Renal cortex interstitium (tissue), 15 donors: Measurements from ENCODE around the gene NEBL. TPM values are rescaled to one million over a fixed set of nuclear protein-coding genes. Genes with fewer than 3 reads are reported as not detected.
"Not testable (repeated sequence)": the region's sequence is repeated elsewhere in the genome, so short reads cannot be mapped to it uniquely, and the experiment has no call there.

ENCODE experiments used
- DNase-seq, 11 donors: peaks; one replicate each; pipeline ENCODE4 v3.0.0-alpha.2; 2013; ENCODE audit warnings: low read depth in 9 of 11, low spot score in 4 of 11; ENCODE audit errors: extremely low read depth in 1 of 11
- long read RNA-seq, 16 experiments: transcript quantifications; one replicate each; lab custom pipeline, GENCODE V29; 2026
- polyA plus RNA-seq, 3 donors: library from polyadenylated mRNA; unstranded; fragments of 120-200 nt; gene quantifications; one replicate each; pipeline ENCODE4 v1.2.1, GENCODE V29; 2013; ENCODE audit not compliant: insufficient read length in 3 of 3

NEBL gene
- 10 to 100 TPM; 74.3 to 91.0 (median 86.5) TPM for polyA plus RNA-seq
- long read RNA-seq, donor 1, transcript NEBL-203 (7 exons, 3,008 nt), result major isoform, 19 of 79 reads
- long read RNA-seq, donor 1, partial matches to known transcripts, result 60 of 79 reads
- long read RNA-seq, donor 1, other reads (novel, unspliced or antisense), result 0 of 79 reads
- long read RNA-seq, donor 2, transcript NEBL-203 (7 exons, 3,008 nt), result major isoform, 15 of 15 reads
- long read RNA-seq, donor 2, partial matches to known transcripts, result 0 of 15 reads
- long read RNA-seq, donor 2, other reads (novel, unspliced or antisense), result 0 of 15 reads
- long read RNA-seq, donor 3, transcript NEBL-203 (7 exons, 3,008 nt), result major isoform, 22 of 22 reads
- long read RNA-seq, donor 3, partial matches to known transcripts, result 0 of 22 reads
- long read RNA-seq, donor 3, other reads (novel, unspliced or antisense), result 0 of 22 reads
- long read RNA-seq, donor 4, transcript NEBL-203 (7 exons, 3,008 nt), result major isoform, 22 of 22 reads
- long read RNA-seq, donor 4, partial matches to known transcripts, result 0 of 22 reads
- long read RNA-seq, donor 4, other reads (novel, unspliced or antisense), result 0 of 22 reads
- long read RNA-seq, donor 5, result 0 reads
- long read RNA-seq, donor 6, transcript NEBL-203 (7 exons, 3,008 nt), result major isoform, 24 of 24 reads
- long read RNA-seq, donor 6, partial matches to known transcripts, result 0 of 24 reads
- long read RNA-seq, donor 6, other reads (novel, unspliced or antisense), result 0 of 24 reads
- long read RNA-seq, donor 7, transcript NEBL-203 (7 exons, 3,008 nt), result major isoform, 23 of 25 reads
- long read RNA-seq, donor 7, partial matches to known transcripts, result 0 of 25 reads
- long read RNA-seq, donor 7, other reads (novel, unspliced or antisense), result 0 of 25 reads
- long read RNA-seq, donor 8, transcript NEBL-203 (7 exons, 3,008 nt), result major isoform, 28 of 36 reads
- long read RNA-seq, donor 8, partial matches to known transcripts, result 8 of 36 reads
- long read RNA-seq, donor 8, other reads (novel, unspliced or antisense), result 0 of 36 reads
- long read RNA-seq, donor 9, transcript NEBL-203 (7 exons, 3,008 nt), result major isoform, 16 of 16 reads
- long read RNA-seq, donor 9, partial matches to known transcripts, result 0 of 16 reads
- long read RNA-seq, donor 9, other reads (novel, unspliced or antisense), result 0 of 16 reads
- long read RNA-seq, donor 10, transcript NEBL-203 (7 exons, 3,008 nt), result major isoform, 23 of 124 reads
- long read RNA-seq, donor 10, partial matches to known transcripts, result 100 of 124 reads
- long read RNA-seq, donor 10, other reads (novel, unspliced or antisense), result 0 of 124 reads
- long read RNA-seq, donor 11, transcript NEBL-203 (7 exons, 3,008 nt), result major isoform, 18 of 18 reads
- long read RNA-seq, donor 11, partial matches to known transcripts, result 0 of 18 reads
- long read RNA-seq, donor 11, other reads (novel, unspliced or antisense), result 0 of 18 reads
- long read RNA-seq, donor 12, transcript NEBL-203 (7 exons, 3,008 nt), result major isoform, 8 of 9 reads
- long read RNA-seq, donor 12, partial matches to known transcripts, result 0 of 9 reads
- long read RNA-seq, donor 12, other reads (novel, unspliced or antisense), result 0 of 9 reads
- long read RNA-seq, donor 13, result 0 reads
- long read RNA-seq, donor 14, transcript NEBL-203 (7 exons, 3,008 nt), result major isoform, 7 of 7 reads
- long read RNA-seq, donor 14, partial matches to known transcripts, result 0 of 7 reads
- long read RNA-seq, donor 14, other reads (novel, unspliced or antisense), result 0 of 7 reads
- long read RNA-seq, donor 15, transcript NEBL-203 (7 exons, 3,008 nt), result major isoform, 7 of 7 reads
- long read RNA-seq, donor 15, partial matches to known transcripts, result 0 of 7 reads
- long read RNA-seq, donor 15, other reads (novel, unspliced or antisense), result 0 of 7 reads
- long read RNA-seq, donor 16, transcript NEBL-203 (7 exons, 3,008 nt), result major isoform, 56 of 69 reads
- long read RNA-seq, donor 16, partial matches to known transcripts, result 6 of 69 reads
- long read RNA-seq, donor 16, other reads (novel, unspliced or antisense), result 6 of 69 reads

- DNase-seq, result no peak
These were observed at the start of gene NEBL for GRCh38 chr10:20897146-20897825. Gene NEBL (minus strand): TSS chr10:20897311. CDS start chr10:20897205, 106 bp downstream.

- DNase-seq, result no peak
These were observed 48.6 kb upstream of the NEBL start for GRCh38 chr10:20945546-20946332.

GRCh38 chr10:20944789-20945502 is 47.8 kb upstream of the NEBL start:
- no peak for DNase-seq

GRCh38 chr10:20939414-20939813 is 42.3 kb upstream of the NEBL start:
- DNase-seq, result not testable (repeated sequence)

GRCh38 chr10:20936396-20936795 is 39.3 kb upstream of the NEBL start:
- DNase-seq, result no peak

GRCh38 chr10:20935931-20936330 is 38.8 kb upstream of the NEBL start:
- no peak for DNase-seq

GRCh38 chr10:20935301-20935700 is 38.2 kb upstream of the NEBL start:
- no peak for DNase-seq

GRCh38 chr10:20933705-20934104 is 36.6 kb upstream of the NEBL start:
- no peak for DNase-seq

GRCh38 chr10:20932606-20933126 is 35.6 kb upstream of the NEBL start:
- no peak for DNase-seq

- DNase-seq, result no peak
These were observed 34.2 kb upstream of the NEBL start for GRCh38 chr10:20931156-20931795.

- no peak for DNase-seq
These were observed 30.3 kb upstream of the NEBL start for GRCh38 chr10:20927456-20927855.

GRCh38 chr10:20922451-20922850 is 25.3 kb upstream of the NEBL start:
- DNase-seq, result no peak

GRCh38 chr10:20922033-20922432 is 24.9 kb upstream of the NEBL start:
- DNase-seq, result no peak

- DNase-seq, result no peak
These were observed 22.9 kb upstream of the NEBL start for GRCh38 chr10:20920061-20920460.

- no peak for DNase-seq
These were observed 22.4 kb upstream of the NEBL start for GRCh38 chr10:20919481-20919880.
